Muscle layer of duodenum (tissue), 2 donors: ENCODE results near the gene LPP.

ENCODE experiments used
- H3K27ac ChIP-seq: one replicate; pipeline ENCODE4 v1.7.0; 2013; ENCODE audit warnings: mild to moderate bottlenecking, low read length
- H3K27me3 ChIP-seq: one replicate; pipeline ENCODE4 v1.7.0; 2013; ENCODE audit warnings: low read depth, mild to moderate bottlenecking, control low read depth, low read length
- H3K36me3 ChIP-seq, 2 donors: one replicate each; pipeline ENCODE4 v1.7.0; 2013; ENCODE audit warnings: low read length in 2 of 2, control low read depth in 1 of 2, mild to moderate bottlenecking in 1 of 2; ENCODE audit not compliant: insufficient read depth in 2 of 2, control insufficient read depth in 1 of 2
- H3K4me1 ChIP-seq, 2 donors: one replicate each; pipeline ENCODE4 v1.7.0; 2013; ENCODE audit warnings: low read length in 2 of 2, mild to moderate bottlenecking in 2 of 2, control low read depth in 1 of 2, moderate library complexity in 1 of 2; ENCODE audit not compliant: insufficient read depth in 2 of 2, control insufficient read depth in 1 of 2
- H3K4me3 ChIP-seq, 2 donors: one replicate each; pipeline ENCODE4 v1.7.0; 2013; ENCODE audit warnings: low read length in 2 of 2, low read depth in 1 of 2, mild to moderate bottlenecking in 1 of 2
- H3K9me3 ChIP-seq, 2 donors: one replicate each; pipeline ENCODE4 v1.7.0; 2013; ENCODE audit warnings: low read length in 2 of 2, control low read depth in 1 of 2, mild to moderate bottlenecking in 1 of 2; ENCODE audit not compliant: control insufficient read depth in 1 of 2
- donor health status: healthy.

Gene LPP

GRCh38 chr3:188306435-188307005 is 152.6 kb downstream of the LPP start:
- H3K27ac ChIP-seq = no peak overlapping the region
- H3K9me3 ChIP-seq = no peaks in the 10 kb centered on the region
- H3K4me3 ChIP-seq = no peak overlapping the region
- H3K36me3 ChIP-seq = no peaks in the 10 kb centered on the region
- peaks cover 4 to 24% of the 10 kb centered on the region in 2 donors for H3K4me1 ChIP-seq
- no peaks in the 10 kb centered on the region for H3K27me3 ChIP-seq

- peaks cover 4 to 15% of the 10 kb centered on the region in 2 donors for H3K4me1 ChIP-seq
- no peak overlapping the region for H3K27ac ChIP-seq
- no peaks in the 10 kb centered on the region for H3K9me3 ChIP-seq
- no peak overlapping the region for H3K4me3 ChIP-seq
- H3K36me3 ChIP-seq = no peaks in the 10 kb centered on the region
- H3K27me3 ChIP-seq = no peaks in the 10 kb centered on the region
Observed at GRCh38 chr3:188309437-188310269, 155.7 kb downstream of the LPP start.

GRCh38 chr3:188310270-188310710 is 156.3 kb downstream of the LPP start:
- Histone ChIP-seq H3K27me3 (no peaks in the 10 kb centered on the region), H3K4me1 (peaks cover 4 to 15% of the 10 kb centered on the region in 2 donors), H3K9me3 (no peaks in the 10 kb centered on the region), H3K36me3 (no peaks in the 10 kb centered on the region), H3K27ac (no peak overlapping the region), H3K4me3 (no peak overlapping the region)

GRCh38 chr3:188315553-188315952 is 161.6 kb downstream of the LPP start:
- Histone ChIP-seq H3K9me3 (no peaks in the 10 kb centered on the region), H3K36me3 (no peaks in the 10 kb centered on the region), H3K4me1 (peaks cover 3 to 20% of the 10 kb centered on the region in 2 donors), H3K4me3 (no peak overlapping the region), H3K27ac (no peak overlapping the region), H3K27me3 (no peaks in the 10 kb centered on the region)

GRCh38 chr3:188316021-188316722 is 162.2 kb downstream of the LPP start:
- H3K36me3 ChIP-seq = no peaks in the 10 kb centered on the region
- H3K4me3 ChIP-seq = no peak overlapping the region
- H3K27me3 ChIP-seq = no peaks in the 10 kb centered on the region
- no peak overlapping the region for H3K27ac ChIP-seq
- no peaks in the 10 kb centered on the region for H3K9me3 ChIP-seq
- H3K4me1 ChIP-seq = peaks cover 3 to 20% of the 10 kb centered on the region in 2 donors

GRCh38 chr3:188316723-188317070 is 162.7 kb downstream of the LPP start:
- no peak overlapping the region for H3K4me3 ChIP-seq
- H3K27ac ChIP-seq = no peak overlapping the region
- no peaks in the 10 kb centered on the region for H3K36me3 ChIP-seq
- no peaks in the 10 kb centered on the region for H3K27me3 ChIP-seq
- peaks cover 3 to 20% of the 10 kb centered on the region in 2 donors for H3K4me1 ChIP-seq
- H3K9me3 ChIP-seq = no peaks in the 10 kb centered on the region

GRCh38 chr3:188319569-188319968 is 165.6 kb downstream of the LPP start:
- no peak overlapping the region for H3K4me3 ChIP-seq
- no peaks in the 10 kb centered on the region for H3K9me3 ChIP-seq
- no peaks in the 10 kb centered on the region for H3K36me3 ChIP-seq
- H3K27me3 ChIP-seq = no peaks in the 10 kb centered on the region
- no peak overlapping the region for H3K27ac ChIP-seq
- H3K4me1 ChIP-seq = peaks cover 3 to 29% of the 10 kb centered on the region in 2 donors

GRCh38 chr3:188320757-188321156 is 166.8 kb downstream of the LPP start:
- Histone ChIP-seq H3K27me3 (no peaks in the 10 kb centered on the region), H3K27ac (no peak overlapping the region), H3K9me3 (no peaks in the 10 kb centered on the region), H3K36me3 (no peaks in the 10 kb centered on the region), H3K4me3 (no peak overlapping the region), H3K4me1 (peaks cover 3 to 30% of the 10 kb centered on the region in 2 donors)

GRCh38 chr3:188321258-188321657 is 167.3 kb downstream of the LPP start:
- Histone ChIP-seq H3K4me1 (peaks cover 3 to 30% of the 10 kb centered on the region in 2 donors), H3K27me3 (no peaks in the 10 kb centered on the region), H3K36me3 (no peaks in the 10 kb centered on the region), H3K4me3 (no peak overlapping the region), H3K27ac (no peak overlapping the region), H3K9me3 (no peaks in the 10 kb centered on the region)

GRCh38 chr3:188322135-188322887 is 168.4 kb downstream of the LPP start:
- H3K27ac ChIP-seq = no peak overlapping the region

More at GRCh38 chr3:188322135-188322887, 168.4 kb downstream of the LPP start:
- Histone ChIP-seq H3K9me3 (no peaks in the 10 kb centered on the region), H3K27me3 (no peaks in the 10 kb centered on the region), H3K36me3 (peaks cover 0 to 1% of the 10 kb centered on the region in 2 donors), H3K4me3 (no peak overlapping the region), H3K4me1 (peaks cover under 1 to 32% of the 10 kb centered on the region in 2 donors)
